DMS153 treated with DMSO at 0.1 percent for 48 hours (cell line): Measurements from ENCODE around the gene RERE.

Experiments used
- DNase-seq: peaks from one replicate; lab custom pipeline; 2025; ENCODE audit not compliant: unreplicated experiment; lab: John Stamatoyannopoulos, UW

Gene RERE

DNA sequence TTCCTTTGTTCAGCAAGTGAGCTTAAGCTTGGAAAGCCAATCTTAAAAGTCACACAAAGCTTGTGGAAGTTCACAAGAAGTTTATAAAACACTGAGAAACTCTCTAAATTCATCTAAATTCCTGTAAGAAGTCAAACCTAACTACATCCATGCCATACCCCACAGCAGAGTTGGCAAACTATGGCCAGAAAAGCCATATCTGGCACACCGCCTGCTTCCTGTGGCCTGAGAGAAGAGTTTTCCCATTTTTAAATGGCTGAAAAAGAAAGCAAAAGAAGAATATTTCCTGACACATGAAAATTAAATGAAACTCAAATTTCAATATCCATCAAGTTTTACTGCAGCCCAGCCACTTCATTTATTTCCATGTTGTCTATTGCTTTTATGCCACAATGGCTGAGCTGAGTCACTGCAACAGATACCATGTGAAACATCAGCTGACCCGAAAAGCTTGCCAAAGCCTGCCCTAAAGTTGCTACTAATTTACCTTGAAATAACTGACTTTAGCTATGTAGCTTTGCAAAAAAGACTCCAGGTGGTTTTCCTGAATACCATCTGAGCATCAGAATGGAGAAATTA, 262.4 kb downstream of the RERE start:
- DNase-seq: no peak

DNA sequence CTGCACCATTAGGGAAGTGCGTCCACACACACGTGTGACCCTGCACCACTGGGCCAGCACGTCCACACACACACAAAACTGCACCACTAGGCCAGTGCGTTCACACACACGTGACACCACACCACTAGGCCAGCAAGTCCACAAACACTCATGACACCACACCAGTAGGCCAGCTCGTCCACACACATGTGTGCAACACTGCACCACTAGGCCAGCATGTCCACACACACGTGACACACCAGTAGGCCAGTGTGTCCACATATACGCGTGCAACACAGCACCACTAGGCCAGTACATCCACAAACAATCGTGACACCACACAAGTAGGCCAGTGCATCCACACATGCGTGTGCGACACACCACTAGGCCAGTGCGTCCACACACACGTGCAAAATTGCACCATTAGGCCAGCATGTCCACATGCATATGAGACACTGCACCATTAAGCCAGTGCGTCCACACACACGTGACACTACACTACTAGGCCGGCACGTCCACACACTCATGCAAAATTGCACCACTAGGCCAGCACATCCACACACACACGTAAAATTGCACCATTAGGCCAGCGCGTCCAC, 264.5 kb downstream of the RERE start:
- DNase-seq: no peak

DNA sequence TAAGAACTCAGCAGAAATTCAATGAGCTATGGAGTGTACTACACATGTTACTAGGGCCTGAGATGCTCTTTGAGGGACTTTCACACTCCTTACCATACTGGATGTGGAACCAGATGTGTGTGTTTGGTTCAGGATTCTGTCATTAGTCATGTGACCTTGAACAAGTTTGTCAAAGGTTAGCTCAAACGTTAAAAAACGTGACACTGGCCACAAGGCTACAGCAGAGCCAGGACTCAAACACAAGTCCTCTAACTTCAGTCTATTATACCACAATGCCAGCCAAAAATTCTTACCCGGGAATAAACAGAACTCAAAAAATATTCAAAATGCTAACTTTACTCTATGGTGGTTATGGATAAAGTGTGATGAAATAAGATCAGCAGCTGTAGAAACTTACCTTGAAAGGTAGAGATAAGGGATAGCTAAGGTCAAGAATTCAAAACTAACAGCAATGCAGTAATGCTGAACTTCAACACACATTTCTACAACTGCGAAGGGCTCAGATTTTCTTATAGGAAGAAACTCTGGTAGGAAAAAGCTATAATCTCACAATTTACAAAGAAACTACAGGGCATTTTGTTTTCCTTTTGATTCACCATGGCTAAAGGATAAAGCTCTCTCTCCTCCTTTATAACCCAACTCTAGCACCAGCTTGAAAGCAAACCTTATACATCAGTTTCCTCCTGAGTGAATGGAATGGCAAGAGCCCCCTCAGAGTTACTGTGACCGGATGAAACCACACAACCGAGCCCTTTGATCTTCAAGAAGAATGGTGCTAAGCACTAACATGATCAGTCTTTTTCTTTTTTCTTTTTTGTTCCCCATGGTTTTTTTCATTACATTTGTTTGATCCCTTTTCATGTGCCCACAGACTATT, 265.6 kb downstream of the RERE start:
- DNase-seq: no peak

DNA sequence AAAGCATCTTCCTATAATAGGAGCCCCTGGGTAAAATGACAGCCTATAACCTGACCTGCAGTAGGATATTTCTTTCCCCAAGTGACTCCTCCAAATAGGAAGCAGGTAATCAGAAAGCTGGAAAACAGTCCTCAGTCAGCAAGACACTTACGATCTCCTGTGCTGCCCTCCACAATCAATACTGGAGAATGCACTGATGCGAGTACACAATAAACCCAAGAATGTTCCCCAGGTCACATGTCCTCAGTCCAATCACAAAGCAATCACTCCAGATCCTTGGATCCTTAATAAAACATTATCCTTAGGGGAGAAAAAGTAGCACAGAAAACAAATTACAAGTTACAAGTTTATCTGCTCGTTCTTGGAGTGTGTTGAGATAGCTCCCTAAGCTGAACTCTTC, 266.4 kb downstream of the RERE start:
- no peak for DNase-seq

DNA sequence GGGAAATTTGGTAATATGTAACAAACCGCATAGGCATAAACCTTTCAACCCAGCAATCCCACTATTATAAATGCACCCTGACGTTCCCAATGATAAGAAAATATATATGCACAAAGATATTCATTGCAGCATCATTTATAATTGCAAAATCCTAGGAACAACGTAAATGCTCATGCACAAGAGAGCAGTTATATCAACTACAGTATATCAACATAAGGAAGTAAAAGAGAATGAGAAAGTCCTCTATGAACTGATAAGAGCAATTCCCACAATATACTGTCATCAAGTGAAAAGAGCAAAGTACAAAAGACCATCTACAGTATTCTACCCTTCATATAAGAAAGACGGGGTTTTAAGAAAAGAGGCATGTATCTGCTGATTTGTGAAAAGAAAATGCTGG, 269.6 kb downstream of the RERE start:
- DNase-seq: no peak

DNA sequence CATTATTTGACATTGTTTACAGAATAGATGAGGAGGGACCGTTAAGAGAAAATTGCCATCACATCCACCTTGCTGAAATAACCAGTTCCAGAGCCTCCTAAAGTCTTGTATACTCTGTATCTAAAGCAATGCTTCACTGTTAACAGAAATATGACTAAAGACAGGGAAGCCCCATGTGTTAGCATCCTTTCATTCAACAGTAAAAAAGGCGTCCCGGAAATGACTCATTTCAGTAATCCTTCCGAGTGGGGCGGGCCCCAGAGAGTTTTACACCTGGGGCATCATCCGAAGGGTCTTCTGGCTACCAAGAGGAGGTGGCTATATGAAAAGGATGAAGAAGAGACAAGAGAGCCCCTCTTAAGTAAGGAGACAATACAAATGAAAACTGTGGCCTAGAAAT, 272.4 kb downstream of the RERE start:
- DNase-seq: no peak

DNA sequence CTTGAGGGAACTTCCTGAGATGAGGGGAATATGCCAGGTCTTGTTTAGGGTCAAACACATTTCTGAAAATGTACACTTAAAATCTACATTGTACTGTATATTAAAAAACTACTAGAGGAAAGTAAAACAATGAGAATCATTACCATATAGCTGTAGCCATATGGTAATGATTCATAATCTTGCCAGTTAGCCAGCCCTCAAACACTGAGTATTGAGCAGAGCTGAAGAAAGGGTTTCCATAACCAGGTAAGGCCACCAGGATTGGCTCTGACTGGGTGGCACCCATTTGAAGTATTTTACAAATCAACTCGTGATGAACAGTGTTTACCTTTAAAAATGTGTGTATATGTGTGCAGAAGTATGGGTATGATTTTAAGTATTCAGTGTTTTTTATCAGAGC, 272.8 kb downstream of the RERE start:
- DNase-seq: no peak

DNA sequence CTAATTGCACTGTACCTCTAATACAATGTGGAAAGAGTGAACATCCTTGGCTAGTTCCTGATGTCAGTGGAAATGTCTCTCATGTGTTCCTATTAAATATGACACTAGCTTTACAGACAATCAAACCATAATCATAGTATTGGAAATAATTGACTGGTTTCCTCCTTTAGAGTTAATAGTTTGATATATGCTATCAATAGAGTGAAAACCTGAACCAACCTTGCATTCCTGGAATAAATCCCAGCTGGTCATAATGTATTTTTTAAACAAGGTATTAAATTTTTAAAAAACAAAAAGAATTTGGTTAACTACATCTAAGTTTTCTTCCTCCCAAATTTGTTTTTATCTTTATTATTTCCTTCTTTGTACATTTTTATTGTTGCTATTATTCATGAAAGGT, 273.5 kb downstream of the RERE start:
- no peak for DNase-seq

DNA sequence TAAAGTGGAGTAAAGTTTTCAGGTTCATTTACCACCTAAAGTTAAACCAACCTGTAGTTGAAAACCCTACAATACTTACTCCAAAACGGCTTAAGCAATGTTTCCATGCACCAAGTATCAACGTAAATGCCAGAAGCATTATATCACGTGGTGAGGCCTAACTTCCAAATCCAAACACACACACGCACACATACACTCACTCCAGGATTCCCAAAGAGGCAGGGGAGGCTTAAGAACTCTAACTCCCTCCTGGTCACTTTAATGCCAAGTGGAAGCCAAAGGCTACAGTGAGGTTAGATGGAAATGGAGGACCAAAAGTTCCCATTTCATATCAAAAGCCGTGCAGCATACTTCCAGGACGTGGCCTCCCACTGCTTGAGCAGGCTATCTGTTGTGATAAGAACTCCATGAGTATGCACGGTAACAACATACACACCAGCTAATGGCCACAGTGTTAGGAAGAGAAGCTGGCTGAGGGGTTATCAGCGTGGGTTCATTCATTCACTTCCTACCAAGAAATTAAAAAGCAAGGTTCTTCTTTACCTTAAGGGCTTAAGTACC, 275.4 kb downstream of the RERE start:
- DNase-seq: no peak

DNA sequence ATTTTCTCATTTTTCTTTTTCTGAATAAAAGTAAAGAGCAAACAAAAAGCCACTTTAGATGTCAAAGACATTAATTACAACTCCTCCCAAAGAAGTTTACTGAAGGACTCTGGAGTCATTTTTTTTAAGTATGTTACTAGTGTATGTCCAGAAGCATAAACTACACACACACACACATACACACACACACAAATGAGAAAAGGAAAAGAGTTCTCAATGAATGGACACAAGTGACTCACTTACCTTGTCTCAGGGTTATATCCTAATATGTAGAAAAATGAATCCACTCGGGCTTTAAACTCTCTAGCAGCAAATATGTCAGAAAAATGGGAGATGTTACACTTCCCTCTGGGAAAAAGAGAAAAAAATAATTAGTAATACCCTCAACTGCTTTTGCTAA, 276.5 kb downstream of the RERE start:
- DNase-seq: no peak

DNA sequence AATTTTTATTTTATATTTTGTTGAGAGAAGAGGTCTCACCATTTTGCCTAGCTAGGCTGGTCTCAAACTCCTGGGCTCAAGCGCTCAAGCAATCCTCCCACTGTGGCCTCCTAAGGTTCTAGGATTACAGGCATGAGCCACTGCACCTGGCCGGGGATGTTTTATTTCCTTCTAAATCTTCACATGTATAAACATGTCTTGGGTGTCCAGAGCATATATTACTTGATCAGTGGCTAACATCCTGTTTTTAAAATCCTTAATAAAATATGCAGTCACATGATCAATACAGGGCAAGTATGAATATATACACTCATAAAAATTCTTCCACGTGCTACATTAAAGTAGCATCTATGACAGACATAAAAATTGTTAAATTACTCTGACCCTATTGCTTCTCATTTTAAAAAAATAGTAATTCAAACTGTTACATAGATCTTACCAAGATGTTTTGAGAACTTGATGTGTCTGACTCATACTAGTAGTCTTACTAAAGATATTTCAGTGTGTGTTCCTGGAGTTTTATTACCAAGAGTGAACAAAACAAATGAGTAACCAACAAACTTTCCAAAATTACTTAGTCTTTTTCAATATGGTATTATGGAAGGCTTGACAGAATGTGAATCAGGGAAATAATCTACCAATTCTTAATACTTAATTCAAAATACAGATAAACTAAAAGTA, 277.0 kb downstream of the RERE start:
- no peak for DNase-seq

DNA sequence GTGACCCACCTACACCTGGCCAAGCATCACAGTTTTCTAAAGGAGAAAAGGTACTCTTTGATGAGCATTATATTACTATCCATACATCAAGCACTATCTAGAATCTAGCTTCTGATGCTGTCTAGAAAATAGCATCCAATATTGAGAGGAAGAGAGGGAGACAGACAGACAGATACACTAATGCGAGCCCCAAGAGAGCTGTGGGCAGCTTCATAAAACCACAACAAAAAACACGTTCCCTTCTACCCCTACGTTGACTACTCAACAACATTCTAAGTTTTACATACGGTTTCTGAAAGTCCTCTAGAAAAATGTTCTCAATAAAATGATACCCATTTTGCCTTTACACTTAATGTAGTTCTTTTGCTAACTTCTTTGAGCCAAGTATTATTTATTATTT, 277.8 kb downstream of the RERE start:
- no peak for DNase-seq

DNA sequence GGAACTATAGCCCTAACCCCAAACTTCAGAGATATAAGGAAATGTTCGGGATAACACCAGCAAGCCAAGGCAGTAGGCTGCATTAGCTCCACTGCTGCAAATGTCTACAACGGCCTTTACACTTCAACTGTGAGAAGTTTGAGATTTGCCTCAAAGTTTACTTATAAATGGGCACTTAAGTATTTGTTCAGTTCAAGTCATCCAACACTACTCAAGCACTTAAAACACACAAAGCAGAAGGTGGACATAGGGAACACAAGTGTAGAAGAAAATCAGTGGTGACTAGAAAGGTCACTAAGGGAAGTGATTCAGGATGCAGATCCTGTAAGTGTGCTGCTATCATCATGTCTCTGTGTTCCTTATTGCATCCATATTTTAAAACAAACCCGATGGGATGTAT, 278.9 kb downstream of the RERE start:
- DNase-seq: no peak

DNA sequence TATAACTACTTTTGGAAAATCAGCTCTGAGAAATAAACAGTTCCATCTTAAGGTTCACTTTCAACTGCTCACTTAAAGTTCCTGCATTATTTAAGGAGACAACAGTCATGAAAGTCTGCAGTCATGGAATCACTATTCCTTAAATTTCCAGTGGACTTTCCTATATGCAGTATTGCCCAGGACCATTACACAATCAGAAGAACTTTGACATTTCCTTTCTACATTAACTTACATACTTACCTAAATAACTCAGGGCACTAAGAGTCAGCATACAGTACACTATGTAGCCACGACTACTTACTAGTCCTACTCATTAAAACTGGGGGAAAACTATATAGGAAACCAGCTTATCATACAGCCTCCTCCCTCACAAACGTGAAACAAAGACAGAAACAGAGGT, 279.4 kb downstream of the RERE start:
- DNase-seq: no peak

DNA sequence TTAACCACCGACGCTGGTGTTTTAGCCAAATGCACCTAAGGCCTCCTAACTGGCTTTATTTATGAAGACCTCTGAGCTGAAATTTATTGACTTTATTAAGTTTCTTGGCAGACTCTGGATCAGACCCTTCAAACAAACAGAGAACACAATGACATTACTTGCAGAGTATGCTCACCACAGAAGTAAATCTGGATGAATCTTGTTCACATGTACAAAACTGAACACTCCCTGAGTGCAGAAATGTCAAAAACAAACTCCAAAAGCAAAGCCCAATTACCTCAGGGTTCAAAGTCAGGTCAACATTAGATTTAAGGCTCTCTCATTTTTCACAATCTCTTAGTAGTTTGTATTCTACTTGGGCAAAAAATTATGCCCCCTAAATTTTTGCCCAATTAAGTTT, 280.9 kb downstream of the RERE start:
- DNase-seq: no peak

DNA sequence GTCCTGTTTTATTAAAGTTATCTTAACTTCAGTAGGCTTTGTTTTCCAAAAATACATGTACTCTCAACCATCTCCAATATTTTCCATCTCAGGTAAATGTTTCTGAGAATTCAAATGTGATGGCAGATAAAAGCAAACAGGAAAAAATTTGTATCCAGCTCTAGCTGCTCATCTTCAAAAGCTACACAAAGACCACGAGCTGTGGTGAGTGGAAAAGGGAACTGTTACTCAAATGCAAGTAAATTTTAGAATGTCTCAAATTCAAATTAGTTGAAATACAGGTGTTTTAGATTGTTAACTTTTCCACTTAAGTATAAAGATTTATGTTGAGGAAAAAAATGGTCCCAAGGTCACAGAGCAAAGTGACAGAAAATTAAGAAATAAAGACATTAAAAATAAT, 283.5 kb downstream of the RERE start:
- no peak for DNase-seq

DNA sequence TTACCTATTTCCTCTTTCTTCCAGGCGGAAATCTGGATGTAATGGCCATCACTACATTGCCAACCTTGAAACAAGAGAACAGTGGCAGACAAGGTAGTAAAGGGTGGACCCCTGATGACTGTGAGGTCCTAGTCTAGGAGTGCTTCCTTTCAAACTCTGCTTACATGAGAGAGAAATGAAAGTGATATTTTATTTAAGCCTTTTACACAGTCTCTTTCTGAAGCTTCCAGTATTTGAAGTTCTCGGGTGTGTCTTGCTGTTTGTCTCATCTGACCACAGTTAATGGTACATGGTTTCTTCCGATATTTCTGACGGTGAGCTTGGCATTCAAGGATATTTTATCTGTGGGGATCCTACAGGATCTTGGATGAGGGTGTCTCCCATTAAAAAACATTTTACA, 284.3 kb downstream of the RERE start:
- DNase-seq: no peak

DNA sequence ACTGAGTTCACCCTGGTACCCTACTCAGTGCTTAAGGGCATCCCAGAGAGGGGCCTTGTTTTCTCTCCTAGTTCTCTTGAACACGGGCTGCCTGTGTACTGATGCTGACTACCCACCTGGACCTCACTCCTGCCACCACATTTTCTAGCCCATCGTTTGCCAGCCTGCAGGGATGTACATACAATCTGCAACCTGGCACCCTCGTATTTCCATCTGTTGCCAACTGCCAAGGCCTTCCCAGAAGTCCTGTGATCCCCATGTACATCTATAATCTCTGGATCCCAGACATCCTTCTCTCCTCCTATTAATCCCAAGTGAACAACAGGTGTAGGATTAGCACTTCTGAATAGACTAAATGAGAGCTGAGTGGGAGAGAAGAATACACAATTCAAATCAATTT, 287.5 kb downstream of the RERE start:
- DNase-seq: no peak

DNA sequence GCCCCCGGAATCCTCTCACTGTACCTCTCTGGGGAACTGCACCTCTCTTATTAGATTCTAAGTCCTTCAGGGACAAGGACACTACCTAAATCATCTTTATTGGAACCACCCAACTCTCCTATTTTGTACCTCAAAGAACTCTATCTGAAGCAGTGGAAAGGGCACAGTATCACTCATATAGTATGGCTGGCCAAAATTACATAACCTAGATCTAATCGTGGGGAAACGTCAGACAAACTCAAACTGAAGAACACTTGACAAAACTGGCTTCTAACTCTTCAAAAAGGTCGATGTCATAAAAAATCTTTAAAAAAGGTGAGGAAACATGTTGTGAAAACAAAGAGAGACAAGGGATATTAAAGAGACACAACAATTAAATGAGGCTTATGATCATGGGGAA, 289.5 kb downstream of the RERE start:
- no peak for DNase-seq

DNA sequence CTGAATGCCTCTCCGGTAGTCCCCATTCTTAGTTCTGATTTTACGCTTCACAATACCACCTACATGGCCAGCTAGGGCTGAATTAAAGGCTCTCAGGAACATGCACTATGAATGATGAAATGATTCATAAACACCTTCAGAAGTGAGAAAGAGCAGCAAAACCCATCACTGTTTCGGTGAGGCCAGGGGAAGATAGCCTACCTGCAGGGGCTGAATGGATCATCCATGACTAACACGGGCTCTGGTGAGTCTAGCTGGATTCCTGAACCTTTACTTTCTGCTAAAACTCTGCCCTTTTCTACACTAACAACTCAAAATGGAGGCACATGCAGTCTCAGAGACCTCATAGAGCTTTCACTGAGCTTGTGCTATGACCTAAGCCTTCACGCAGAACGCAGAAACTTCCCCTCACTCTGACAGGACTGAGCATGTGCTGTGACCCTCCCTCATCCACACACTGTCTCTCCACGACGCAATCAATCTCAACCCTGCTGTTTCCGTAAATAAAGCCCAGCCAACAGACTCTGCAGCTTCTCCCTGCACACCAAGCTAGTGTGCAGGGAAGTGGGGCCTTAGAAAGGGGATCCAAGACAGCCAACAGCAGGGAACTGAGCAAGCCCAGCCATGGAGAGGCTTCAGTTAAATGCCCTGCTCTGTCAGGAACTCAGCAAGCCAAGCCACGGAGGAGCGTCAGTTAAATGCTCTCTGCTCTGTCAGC, 291.7 kb downstream of the RERE start:
- DNase-seq: peak; percentile 99

DNA sequence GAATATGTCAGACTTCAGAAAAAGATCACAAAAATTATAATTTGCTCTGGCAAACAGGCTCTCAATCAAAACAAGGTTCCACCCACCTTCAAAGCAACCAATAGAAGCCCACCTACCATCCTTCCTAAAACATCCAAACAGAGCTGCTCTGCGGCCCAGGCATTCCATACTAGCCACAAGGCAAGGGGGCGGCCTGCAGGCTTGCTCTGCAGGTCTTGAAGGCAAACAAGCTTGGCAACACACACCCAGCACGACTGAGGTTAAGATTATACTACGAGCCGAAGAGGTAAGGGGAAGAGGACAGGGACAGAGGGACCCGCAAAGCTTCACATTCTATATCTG, 292.3 kb downstream of the RERE start:
- no peak for DNase-seq
